GM21717 (cell line): ENCODE results near the gene SEBOX.

Experiments
- ATAC-seq: cut with Tn5 transposase; IDR thresholded peaks from one replicate; pipeline ENCODE4 v1.9.1; 2021; ENCODE audit warnings: mild to moderate bottlenecking, moderate library complexity; ENCODE audit not compliant: unreplicated experiment

SEBOX gene

DNA sequence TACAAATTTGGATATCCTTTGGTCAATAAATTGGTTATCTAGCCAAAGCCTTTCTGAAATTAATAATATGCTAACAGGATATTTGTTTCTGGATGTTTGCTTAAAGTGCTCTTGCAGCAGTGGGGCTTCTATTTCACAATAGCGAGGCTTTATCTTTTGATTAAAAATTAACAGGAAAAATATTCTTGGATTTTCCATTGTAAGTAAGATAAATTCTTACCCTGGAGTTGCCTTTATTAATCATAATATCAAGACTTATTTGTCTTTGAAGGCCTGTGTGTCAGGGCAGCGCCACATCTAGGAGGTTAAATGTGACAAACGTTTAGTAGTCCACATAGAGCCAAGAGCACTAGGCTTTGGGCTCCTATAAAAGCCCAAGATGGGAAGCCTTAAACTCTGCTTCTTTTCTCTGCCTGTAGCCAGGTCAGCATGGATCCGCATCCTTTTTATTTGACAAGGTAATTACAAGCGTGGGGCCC lies 40.7 kb downstream of the SEBOX start:
- ATAC-seq, result no peak

DNA sequence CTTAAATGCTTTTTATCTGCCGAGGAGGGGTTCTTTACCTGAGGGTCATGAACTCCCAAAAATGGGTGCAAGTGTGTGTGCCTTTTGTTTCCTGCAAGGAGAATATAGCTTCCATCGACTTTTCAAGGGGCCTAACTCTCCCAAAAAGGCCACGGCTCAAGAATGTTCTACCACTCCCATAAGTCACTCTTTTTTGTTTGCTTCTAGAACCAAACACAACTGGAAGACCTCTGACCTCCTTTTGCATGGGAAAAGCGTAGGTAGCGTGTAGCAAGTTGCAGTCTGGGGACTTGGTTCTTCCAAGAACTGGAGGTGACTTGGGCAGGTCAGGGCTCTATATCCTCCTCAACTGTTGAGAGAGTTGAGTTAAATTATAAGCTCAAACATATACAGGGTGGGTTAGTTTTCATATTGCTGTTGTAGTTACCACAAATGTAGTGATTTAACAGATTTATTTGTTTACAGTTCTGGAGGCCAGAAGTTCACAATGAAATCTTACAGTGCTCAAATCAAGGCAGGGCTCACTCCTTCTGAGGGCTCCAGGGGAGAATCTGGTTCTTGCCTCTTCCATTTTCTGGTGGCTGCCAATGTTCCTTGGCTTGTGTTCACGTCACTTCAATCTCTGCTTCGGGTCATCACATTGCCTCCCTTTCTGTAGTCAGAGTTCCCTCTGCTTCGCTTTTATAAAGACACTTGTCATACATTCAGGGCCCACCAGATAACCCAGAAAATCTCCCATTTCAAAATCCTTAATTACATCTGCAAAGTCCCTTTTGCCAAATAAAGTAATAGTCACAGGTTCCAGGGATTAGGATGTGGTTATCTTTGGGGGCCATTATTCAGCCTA lies 44.6 kb downstream of the SEBOX start:
- ATAC-seq, result no peak

DNA sequence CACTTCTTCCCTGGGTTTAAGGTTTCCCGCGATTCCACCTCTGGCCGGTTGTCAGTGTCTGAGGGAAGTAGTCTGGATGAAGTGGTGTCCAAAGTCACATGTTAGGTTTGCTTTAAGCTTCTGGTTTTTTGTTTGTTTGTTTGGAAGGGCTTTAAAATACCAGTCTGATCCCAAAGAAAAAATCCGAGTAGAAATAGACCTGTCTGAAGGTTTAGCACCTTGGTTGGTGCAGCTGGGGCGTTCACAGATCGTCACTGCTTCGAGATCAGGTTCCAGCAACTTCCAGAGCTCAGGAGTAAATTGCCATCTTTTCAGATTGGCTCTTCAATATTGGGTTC lies 45.4 kb downstream of the SEBOX start:
- ATAC-seq, result no peak

- ATAC-seq, result peak; percentile 92
Observed at GRCh38 chr17:28318759-28319597, 46.0 kb downstream of the SEBOX start, which contains the start of gene TMEM97. TMEM97 (plus strand) TSS chr17:28319200; CDS start chr17:28319240, 40 bp downstream.

DNA sequence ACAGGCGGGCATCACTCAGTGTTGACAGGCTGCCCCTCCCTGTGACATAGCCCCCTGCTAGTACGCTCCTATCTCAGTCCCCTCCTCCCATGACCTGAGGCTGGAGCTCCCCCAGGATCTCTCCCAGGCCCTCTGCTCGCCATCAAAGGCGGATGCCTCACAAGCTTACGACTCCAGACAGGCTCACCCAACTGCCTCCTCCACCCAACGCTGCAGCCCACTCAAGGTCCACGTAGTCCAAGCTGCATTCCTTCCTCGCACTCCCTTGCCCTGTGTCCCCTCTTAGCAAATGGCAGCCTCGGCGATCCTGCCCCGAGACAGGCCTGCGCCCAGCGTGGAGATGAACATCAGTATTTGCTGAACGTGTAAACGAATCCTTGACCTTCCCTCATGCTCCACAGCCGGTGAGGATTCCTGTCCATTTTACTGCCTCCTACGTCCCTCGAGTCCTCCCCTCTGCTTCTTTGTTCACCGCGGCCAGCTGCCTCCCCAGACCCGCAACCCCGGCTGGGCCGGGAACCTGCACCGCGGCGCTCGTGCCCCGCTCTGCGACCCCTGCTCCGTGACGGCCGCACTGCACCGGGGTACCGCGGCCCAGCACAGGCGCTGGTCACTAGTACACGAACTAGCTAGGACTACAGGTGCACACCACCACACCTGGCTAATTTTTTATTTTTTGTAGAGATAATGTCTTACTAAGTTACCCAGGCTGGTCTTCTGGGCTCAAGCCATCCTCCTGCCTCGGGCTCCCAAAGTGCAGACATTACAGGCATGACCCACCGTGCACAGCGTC lies 46.8 kb downstream of the SEBOX start:
- no peak for ATAC-seq

DNA sequence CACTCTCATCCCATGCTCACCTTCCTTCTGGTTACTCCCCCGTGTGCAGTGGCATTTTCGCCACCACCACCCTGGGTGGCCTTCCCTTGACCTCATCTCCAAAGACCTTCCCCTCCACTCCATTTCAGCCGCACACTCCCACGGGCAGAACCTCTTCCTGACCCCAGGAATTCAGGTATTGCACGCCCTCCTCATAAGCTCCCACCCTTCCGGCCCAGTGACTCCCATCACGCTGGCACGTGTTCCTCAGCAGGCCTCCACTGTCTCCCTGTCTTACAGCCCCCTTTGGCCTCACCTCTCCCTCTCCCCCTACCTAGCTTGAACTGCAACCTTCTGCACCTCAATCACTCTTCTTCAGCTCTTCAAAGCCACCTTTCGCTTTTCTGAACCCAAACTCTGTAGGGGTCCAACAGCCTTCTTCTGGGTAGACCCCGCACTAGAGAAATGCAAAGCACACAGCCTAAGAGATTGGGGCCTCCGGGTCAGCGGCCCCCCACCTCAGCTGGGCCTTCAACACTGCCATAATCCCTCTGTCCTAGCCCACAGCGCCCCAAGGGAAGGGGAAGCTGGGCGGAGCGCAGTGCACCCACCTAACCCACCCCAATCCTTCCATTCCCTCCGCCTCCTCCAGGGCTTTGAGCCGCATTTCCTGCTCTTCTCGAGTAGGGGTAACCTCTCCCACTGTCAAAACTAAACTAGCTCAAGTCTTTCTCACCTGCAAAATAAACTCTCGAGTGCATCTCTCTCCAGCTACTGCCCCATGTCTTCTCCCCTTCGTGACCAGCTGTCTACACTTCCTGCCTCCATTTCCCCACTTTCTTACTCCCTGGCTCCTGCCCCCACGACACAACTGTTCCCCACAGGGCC lies 47.7 kb downstream of the SEBOX start:
- ATAC-seq, result no peak

DNA sequence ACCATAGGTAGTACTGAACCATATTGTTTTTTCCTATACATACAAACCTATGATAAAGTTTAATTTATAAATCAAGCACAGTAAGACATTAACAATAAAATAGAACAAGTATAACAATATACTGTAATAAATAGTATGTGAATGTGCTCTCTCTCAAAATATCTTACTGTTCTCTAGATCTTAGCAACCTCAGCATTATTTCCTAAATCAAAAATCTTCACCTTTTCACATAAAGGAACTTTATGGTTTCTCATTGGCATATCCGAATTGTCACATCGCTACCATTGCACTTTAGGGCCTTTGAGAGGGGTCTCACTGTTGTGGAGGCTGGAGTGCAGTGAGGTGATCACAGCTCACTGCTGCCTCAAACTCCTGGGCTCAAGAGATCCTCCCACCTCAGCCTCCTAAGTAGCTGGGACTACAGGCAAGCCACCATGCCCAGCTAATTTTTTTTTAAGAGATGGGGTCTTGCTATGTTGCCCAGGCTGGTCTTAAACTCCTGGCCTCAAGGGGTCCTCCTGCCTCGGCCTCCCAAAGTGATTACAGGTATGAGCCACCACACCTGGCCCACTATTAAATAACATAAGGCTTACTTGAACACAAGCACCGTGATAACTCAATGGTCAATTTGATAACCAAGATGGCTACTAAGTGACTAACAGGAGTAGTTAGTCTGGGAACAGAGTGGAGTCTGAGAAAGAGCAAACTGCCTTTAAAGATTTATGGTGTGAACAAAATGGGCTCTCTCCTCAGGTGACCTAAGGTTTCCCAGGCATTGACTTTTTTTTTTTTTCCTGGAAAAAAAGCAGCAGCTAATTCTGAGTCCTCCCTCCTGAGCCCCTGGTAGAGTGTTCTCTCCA lies 48.9 kb downstream of the SEBOX start:
- no peak for ATAC-seq

DNA sequence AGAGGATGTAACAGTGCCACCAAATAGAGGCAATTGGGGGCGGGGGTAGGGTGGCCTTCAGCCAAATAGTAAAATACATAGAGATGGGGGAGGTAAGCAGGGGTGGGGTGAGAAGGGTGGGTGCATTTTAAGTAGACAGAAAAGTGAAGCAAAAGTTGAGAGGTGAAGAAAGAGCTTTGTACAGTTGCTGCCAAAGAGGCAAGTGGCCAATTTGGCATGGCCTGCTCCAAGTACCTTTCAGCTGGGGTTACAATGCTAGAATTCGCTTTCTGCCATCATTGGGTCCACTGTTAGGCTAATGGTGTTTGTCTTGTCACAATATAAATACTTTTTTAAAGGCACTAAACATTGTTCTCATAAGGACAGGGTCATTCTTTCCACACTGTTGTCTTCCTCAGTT lies 51.2 kb downstream of the SEBOX start:
- ATAC-seq, result no peak
